ENCODE measurements around the gene CCDC17. TPM values are rescaled to one million over a fixed set of nuclear protein-coding genes. Genes with fewer than 3 reads are reported as not detected.

The CCDC17 gene
- 0.65 and 0.76 TPM in 2 replicates for total RNA-seq

GRCh38 chr1:45623972-45624371 is at the start of gene CCDC17:
Gene CCDC17, minus strand, starts transcription at chr1:45624054. Its CDS starts 145 bp downstream, at chr1:45623909.

GRCh38 chr1:45583666-45584350 is 40.0 kb downstream of the CCDC17 start, which contains the start of gene NASP:
Gene NASP, plus strand, starts transcription at chr1:45584041. Its CDS starts 106 bp downstream, at chr1:45584147.

Other genes with a start within 250 kb of the CCDC17 start
- 1.1 and 1.3 TPM in 2 replicates for gene TESK2, start 132.9 kb downstream of the CCDC17 start, total RNA-seq
- 0.30 and 0.32 TPM in 2 replicates for gene CCDC163, start 124.0 kb downstream of the CCDC17 start, total RNA-seq
- 0.61 and 0.97 TPM in 2 replicates for gene MMACHC, start 123.8 kb downstream of the CCDC17 start, total RNA-seq
- 929 and 1,270 TPM in 2 replicates for gene PRDX1, start 102.2 kb downstream of the CCDC17 start, total RNA-seq
- 172 and 201 TPM in 2 replicates for gene AKR1A1, start 73.2 kb downstream of the CCDC17 start, total RNA-seq
- gene NASP, start 40.0 kb downstream of the CCDC17 start, total RNA-seq, result 81.2 and 126 TPM in 2 replicates
- gene GPBP1L1, start 62.5 kb upstream of the CCDC17 start, total RNA-seq, result 99.1 and 99.4 TPM in 2 replicates
- 12.3 and 13.1 TPM in 2 replicates for gene TMEM69, start 64.1 kb upstream of the CCDC17 start, total RNA-seq
- gene IPP, start 126.6 kb upstream of the CCDC17 start, total RNA-seq, result 5.5 and 7.4 TPM in 2 replicates
- 10.1 and 15.7 TPM in 2 replicates for gene MAST2, start 179.6 kb upstream of the CCDC17 start, total RNA-seq